Nephron (organoid): ENCODE data around the gene EPB41L3.

Source experiments
- H3K27ac Mint-ChIP-seq, 3 experiments: 2 replicates each; pipeline ENCODE4 v1.8.0; 2020; ENCODE audit warnings: mixed read lengths in 3 of 3, mild to moderate bottlenecking in 2 of 3, moderate library complexity in 1 of 3
- H3K27me3 Mint-ChIP-seq: 2 replicates; pipeline ENCODE4 v1.8.0; 2021; ENCODE audit warnings: low read depth, mild to moderate bottlenecking, moderate library complexity, mixed read lengths
- H3K36me3 Mint-ChIP-seq: 2 replicates; pipeline ENCODE4 v1.8.0; 2020; ENCODE audit warnings: low read depth, mixed read lengths
- H3K4me1 Mint-ChIP-seq: 2 replicates; pipeline ENCODE4 v1.8.0; 2020; ENCODE audit warnings: mixed read lengths
- H3K4me3 Mint-ChIP-seq, 3 experiments: 2 replicates each; pipeline ENCODE4 v1.8.0; 2020; ENCODE audit warnings: mild to moderate bottlenecking in 3 of 3, mixed read lengths in 3 of 3, moderate library complexity in 2 of 3
- H3K9me3 Mint-ChIP-seq: 2 replicates; pipeline ENCODE4 v1.8.0; 2020; ENCODE audit warnings: mixed read lengths
- CTCF ChIP-seq, 3 experiments: fragments of 200-600 bp; sonication (generic); IDR thresholded peaks; one replicate each; pipeline ENCODE4 v1.5.0; 2021; ENCODE audit warnings: antibody characterized with exemption in 3 of 3; ENCODE audit not compliant: unreplicated experiment in 3 of 3

The EPB41L3 gene

DNA sequence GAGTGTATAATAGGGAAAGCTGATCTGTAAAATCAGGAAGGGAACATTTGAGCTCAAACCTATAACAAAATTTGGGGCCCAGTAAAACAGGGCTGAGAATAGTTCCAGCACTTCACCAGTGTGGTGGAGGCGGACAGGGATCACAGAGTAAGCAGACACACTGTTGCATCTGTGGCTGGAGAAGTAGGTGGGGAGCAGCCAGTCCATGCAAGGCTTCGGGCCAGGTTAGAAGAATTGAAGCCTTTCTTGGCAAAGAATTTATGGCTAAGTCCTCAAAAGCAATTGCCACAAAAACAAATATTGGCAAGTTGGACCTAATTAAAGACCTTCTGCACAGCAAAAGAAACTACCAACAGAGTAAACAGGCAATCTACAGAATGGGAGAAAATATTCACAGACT, 154.4 kb downstream of the EPB41L3 start:
- Mint-ChIP-seq H3K27me3 (no peaks in the 10 kb centered on the region), H3K27ac (no peak overlapping the region), H3K4me3 (no peak overlapping the region), H3K36me3 (peaks cover 8% of the 10 kb centered on the region), H3K4me1 (no peaks in the 10 kb centered on the region), H3K9me3 (no peaks in the 10 kb centered on the region)
- TF ChIP-seq CTCF (IDR thresholded peaks at IDR 0.05; ENCODE audit: unreplicated experiment in 3 of 3) = no peak

DNA sequence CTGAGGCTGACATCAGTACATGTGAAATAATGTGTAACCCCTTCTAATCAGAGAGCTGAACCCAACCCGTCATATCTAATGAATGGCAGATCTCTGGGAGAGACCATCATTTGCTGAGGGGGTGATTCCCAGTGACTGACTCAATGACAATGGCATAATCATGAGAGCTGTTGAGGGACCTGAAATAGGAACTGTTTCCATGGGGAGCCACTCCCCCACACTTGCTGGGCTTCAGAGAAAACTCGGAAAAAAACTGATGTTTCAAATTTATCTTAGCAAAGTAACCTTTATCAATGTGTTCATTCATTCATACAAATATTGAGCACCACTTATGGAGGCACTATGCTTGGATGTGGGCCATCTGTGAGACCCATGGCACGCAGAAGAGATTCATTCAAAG, 154.9 kb downstream of the EPB41L3 start:
- H3K27ac Mint-ChIP-seq = no peak overlapping the region
- peaks cover 8% of the 10 kb centered on the region for H3K36me3 Mint-ChIP-seq
- no peak overlapping the region for H3K4me3 Mint-ChIP-seq
- H3K27me3 Mint-ChIP-seq = no peaks in the 10 kb centered on the region
- no peaks in the 10 kb centered on the region for H3K9me3 Mint-ChIP-seq
- no peak for TF ChIP-seq CTCF (IDR thresholded peaks at IDR 0.05; ENCODE audit: unreplicated experiment in 3 of 3)
- no peaks in the 10 kb centered on the region for H3K4me1 Mint-ChIP-seq

- H3K36me3 Mint-ChIP-seq = no peaks in the 10 kb centered on the region
Measured at GRCh38 chr18:5380586-5380985, 163.2 kb downstream of the EPB41L3 start.

GRCh38 chr18:5376986-5377385, 166.8 kb downstream of the EPB41L3 start:
- Mint-ChIP-seq H3K36me3 (no peaks in the 10 kb centered on the region), H3K9me3 (no peaks in the 10 kb centered on the region), H3K27me3 (peaks cover 7% of the 10 kb centered on the region), H3K27ac (no peak overlapping the region), H3K4me3 (no peak overlapping the region), H3K4me1 (no peaks in the 10 kb centered on the region)
- TF ChIP-seq CTCF (IDR thresholded peaks at IDR 0.05; ENCODE audit: unreplicated experiment in 3 of 3) = no peak

More at GRCh38 chr18:5380586-5380985, 163.2 kb downstream of the EPB41L3 start:
- Mint-ChIP-seq H3K27me3 (peaks cover 7% of the 10 kb centered on the region), H3K4me1 (no peaks in the 10 kb centered on the region), H3K9me3 (no peaks in the 10 kb centered on the region), H3K27ac (no peak overlapping the region), H3K4me3 (no peak overlapping the region)
- no peak for TF ChIP-seq CTCF (IDR thresholded peaks at IDR 0.05; ENCODE audit: unreplicated experiment in 3 of 3)

GRCh38 chr18:5370332-5370731, 173.5 kb downstream of the EPB41L3 start:
- TF ChIP-seq CTCF (IDR thresholded peaks at IDR 0.05; ENCODE audit: unreplicated experiment in 3 of 3) = no peak
- H3K36me3 Mint-ChIP-seq = no peaks in the 10 kb centered on the region
- no peak overlapping the region for H3K4me3 Mint-ChIP-seq
- H3K27me3 Mint-ChIP-seq = no peaks in the 10 kb centered on the region
- no peak overlapping the region for H3K27ac Mint-ChIP-seq
- no peaks in the 10 kb centered on the region for H3K9me3 Mint-ChIP-seq
- H3K4me1 Mint-ChIP-seq = no peaks in the 10 kb centered on the region

GRCh38 chr18:5369513-5369912, 174.3 kb downstream of the EPB41L3 start:
- no peak overlapping the region for H3K27ac Mint-ChIP-seq
- no peak overlapping the region for H3K4me3 Mint-ChIP-seq
- no peaks in the 10 kb centered on the region for H3K9me3 Mint-ChIP-seq
- no peaks in the 10 kb centered on the region for H3K36me3 Mint-ChIP-seq
- H3K4me1 Mint-ChIP-seq = no peaks in the 10 kb centered on the region
- no peaks in the 10 kb centered on the region for H3K27me3 Mint-ChIP-seq
- TF ChIP-seq CTCF (IDR thresholded peaks at IDR 0.05; ENCODE audit: unreplicated experiment in 3 of 3) = no peak
